Activated CD4-positive, alpha-beta T cell treated with anti-CD3 and anti-CD28 coated beads, Interleukin-2, Interleukin-6, amounts not matched to agents 100 ng/mL and 50 ng/mL, durations not matched to agents 16 hours and 8 hours (primary cell): ENCODE measurements around the gene F2.

Source experiments
- DNase-seq: peaks from one replicate; pipeline ENCODE4 v3.0.0-alpha.2; 2020

F2 gene

GRCh38 chr11:46718155-46719019, 626 bp upstream of the F2 start:
- DNase-seq: no peak

GRCh38 chr11:46719543-46720218, 668 bp downstream of the F2 start:
- DNase-seq: no peak

DNA sequence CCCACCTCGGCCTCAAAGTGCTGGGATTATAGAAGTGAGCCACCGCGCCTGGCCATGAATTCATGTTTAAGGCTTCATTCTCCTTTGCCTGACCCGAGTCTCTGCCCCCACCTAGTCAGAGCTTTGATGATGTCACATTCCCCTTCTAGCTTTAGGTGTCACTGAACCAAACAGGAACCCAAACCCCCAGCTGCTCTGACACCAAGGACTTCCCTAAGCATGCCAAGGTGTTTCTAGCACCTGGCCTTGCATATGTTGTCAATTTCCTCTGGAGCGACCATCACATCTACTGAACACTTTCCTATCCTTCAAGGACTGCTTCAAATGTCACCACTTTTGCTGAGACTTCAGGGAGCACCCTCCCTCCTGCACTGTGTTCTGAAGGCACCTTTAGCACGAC, 2.3 kb downstream of the F2 start:
- no peak for DNase-seq

- DNase-seq: no peak
These were observed 3.7 kb downstream of the F2 start for GRCh38 chr11:46722566-46723358.

DNA sequence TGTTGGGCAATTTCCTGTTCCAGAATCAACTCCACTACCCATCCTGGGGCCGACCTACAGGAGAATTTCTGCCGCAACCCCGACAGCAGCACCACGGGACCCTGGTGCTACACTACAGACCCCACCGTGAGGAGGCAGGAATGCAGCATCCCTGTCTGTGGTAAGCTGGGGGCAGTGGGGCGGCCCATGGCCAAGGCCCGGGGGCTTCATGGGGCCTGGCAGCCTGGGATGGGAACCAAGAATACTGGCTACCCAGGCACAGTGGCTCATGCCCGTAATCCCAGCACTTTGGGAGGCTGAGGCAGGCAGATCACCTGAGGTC, 4.3 kb downstream of the F2 start:
- DNase-seq: no peak

GRCh38 chr11:46724088-46724487, 5.1 kb downstream of the F2 start:
- no peak for DNase-seq

DNA sequence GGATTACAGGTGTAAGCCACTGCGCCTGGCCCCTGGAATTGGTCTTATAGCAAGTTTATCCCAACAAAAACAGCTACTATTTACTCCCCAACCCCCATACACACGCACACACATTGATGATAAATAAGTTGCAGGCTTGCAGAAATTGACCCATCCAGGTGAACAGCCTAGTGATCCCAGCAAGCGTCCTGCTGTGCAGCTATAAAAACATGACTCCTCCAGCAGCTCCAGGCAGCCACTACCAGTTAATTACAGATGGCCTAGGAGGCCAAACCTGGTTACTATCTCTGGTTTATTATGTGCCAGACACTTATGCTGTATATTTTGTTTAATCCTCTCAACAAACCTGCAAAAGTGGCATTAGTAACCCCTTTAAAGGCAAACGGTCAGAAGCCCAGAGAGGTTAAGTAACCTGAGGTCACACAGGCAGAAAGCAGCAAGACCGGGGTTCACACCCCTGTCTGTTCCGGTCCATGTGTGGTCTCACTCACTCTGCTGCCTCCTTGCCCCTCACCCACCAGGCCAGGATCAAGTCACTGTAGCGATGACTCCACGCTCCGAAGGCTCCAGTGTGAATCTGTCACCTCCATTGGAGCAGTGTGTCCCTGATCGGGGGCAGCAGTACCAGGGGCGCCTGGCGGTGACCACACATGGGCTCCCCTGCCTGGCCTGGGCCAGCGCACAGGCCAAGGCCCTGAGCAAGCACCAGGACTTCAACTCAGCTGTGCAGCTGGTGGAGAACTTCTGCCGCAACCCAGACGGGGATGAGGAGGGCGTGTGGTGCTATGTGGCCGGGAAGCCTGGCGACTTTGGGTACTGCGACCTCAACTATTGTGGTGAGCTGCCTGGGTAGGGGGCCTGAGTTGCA, 6.6 kb downstream of the F2 start:
- no peak for DNase-seq

GRCh38 chr11:46726206-46726862, 7.3 kb downstream of the F2 start:
- DNase-seq: no peak

- no peak for DNase-seq
These were observed 9.1 kb downstream of the F2 start for GRCh38 chr11:46727952-46728658.

GRCh38 chr11:46728659-46729040, 9.6 kb downstream of the F2 start:
- no peak for DNase-seq

DNA sequence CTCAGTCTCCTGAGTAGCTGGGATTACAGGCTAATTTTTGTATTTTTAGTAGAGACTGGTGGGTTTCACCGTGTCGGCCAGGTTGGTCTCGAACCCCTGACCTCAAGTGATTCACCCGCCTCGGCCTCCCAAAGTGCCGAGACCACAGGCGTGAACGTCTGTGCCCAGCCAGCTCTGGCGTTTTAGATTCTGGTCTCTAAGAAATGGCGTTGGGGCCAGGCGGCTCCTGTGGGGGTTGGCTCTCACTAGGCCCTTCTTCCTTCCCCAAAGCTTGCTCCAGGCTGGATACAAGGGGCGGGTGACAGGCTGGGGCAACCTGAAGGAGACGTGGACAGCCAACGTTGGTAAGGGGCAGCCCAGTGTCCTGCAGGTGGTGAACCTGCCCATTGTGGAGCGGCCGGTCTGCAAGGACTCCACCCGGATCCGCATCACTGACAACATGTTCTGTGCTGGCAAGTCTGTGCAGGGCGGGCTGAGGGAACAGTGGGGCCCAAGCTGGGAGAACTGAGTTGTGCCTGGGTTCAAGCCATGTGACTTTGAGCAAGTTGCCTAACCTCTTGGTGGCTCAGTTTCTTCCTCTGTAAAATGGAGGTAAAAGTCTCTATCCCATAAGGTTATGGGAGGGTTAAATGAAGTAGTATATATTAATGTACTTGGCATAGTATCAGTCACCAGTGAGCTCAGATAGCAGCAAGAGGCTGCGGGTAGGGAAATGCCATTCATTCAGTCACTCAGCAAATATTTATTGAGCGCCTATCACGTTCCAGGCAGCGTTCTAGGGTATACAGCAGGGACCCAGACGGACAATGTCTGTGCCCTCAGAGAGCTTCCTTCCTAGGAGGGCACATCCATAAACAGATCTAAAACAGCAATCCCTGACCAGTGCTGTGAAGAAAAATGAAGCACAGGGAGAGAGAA, 10.4 kb downstream of the F2 start:
- DNase-seq: no peak

- no peak for DNase-seq
These were observed 12.5 kb downstream of the F2 start for GRCh38 chr11:46731545-46731944.

DNA sequence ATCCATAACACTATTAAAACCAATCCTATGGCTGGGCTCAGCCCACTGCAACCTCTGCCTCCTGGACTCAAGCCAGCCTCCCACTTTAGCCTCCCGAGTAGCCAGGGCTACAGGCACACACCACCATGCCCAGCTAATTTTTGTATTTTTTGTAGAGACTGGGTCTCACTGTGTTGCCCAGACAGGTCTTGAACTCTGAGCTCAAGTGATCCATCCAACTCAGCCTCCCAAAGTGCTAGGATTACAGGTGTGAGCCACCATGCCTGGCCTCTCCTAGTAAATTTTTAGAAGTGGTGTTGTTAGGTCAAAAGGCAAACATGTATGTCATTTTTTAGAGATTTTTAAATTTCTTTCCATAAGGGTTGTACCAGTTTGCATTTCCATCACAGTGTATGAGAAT, 14.2 kb downstream of the F2 start:
- no peak for DNase-seq

DNA sequence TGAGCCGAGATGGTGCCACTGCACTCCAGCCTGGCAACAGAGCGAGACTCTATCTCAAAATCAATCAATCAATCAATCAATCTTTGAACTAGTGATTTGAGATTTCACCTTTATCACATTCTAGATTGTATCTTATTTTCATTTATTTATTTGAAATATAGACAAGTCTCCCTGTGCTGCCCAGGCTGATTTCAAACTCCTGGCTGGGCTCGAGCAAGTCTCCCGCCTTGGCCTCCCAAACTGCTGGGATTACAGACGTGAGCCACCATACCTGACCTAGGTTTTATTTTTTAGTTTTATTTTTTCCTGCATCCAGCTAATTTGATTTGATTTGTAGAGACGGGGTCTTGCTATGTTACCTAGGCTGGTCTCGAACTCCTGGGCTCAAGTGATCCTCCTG, 17.1 kb downstream of the F2 start:
- no peak for DNase-seq

GRCh38 chr11:46736615-46737014, 17.6 kb downstream of the F2 start:
- no peak for DNase-seq

DNA sequence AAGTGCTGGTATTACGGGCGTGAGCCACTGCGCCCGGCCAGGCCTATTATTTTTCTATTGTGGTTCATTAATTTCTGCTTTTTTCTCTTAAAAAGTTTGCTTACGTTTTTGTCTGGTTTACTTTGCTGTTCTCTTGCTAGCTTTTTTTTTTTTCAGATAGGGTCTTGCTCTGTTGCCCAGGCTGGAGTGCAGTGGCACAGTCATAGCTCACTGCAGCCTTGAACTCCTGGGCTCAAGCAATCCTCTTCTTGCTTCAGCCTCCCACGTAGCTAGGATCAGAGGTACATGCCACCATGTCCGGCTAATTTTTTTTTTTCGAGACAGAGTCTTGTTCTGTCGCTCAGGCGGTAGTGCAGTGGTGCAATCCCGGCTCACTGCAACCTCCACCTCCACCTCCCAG, 18.7 kb downstream of the F2 start:
- DNase-seq: no peak

DNA sequence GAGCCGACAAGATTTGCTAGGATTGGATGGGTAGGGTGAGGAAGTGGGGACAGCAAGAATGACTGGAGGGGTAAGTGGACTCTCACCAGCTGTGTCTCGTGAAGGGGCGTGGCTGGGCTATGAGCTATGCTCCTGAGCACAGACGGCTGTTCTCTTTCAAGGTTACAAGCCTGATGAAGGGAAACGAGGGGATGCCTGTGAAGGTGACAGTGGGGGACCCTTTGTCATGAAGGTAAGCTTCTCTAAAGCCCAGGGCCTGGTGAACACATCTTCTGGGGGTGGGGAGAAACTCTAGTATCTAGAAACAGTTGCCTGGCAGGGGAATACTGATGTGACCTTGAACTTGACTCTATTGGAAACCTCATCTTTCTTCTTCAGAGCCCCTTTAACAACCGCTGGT, 19.9 kb downstream of the F2 start:
- DNase-seq: no peak

- DNase-seq: no peak
These were observed 22.8 kb downstream of the F2 start for GRCh38 chr11:46741600-46742484.

DNA sequence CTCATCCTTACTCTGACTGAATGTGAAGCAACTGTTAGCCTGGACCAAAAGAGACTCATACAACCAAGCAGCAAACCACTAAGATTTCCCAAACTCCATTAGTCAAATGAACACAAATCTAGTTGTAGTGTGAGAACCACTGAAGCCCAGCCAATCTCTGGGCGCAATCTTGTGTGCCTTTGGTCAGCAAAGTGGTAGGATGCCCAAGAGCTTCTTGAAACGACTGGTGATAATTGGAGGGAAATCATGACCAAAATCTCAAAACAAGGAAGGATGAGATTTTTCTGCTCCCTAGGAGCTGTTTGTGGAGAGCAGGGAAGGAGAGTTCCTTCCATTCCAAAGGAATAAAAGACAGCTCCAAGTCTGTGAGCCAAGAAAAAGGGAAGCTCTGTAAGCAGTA, 24.0 kb downstream of the F2 start:
- DNase-seq: no peak
